HG03442 (cell line): ENCODE measurements around the gene PDE2A.
"Not testable (repeated sequence)": the region's sequence is repeated elsewhere in the genome, so short reads cannot be mapped to it uniquely, and the experiment has no call there.

Source experiments
- ATAC-seq: cut with Tn5 transposase; IDR thresholded peaks from one replicate; pipeline ENCODE4 v1.9.1; 2021; ENCODE audit warnings: mild to moderate bottlenecking, moderate library complexity; ENCODE audit not compliant: unreplicated experiment

The PDE2A gene

GRCh38 chr11:72556433-72556832 lies 117.8 kb downstream of the PDE2A start:
- no peak for ATAC-seq

GRCh38 chr11:72555014-72555522 lies 119.2 kb downstream of the PDE2A start:
- ATAC-seq, result not testable (repeated sequence)

GRCh38 chr11:72553706-72554105 lies 120.5 kb downstream of the PDE2A start:
- no peak for ATAC-seq

- no peak for ATAC-seq
These were observed 121.8 kb downstream of the PDE2A start for GRCh38 chr11:72552399-72552910.

- ATAC-seq, result no peak
These were observed 122.7 kb downstream of the PDE2A start for GRCh38 chr11:72551571-72551970.

GRCh38 chr11:72548463-72548862 lies 125.8 kb downstream of the PDE2A start:
- ATAC-seq, result no peak

- no peak for ATAC-seq
These were observed 127.4 kb downstream of the PDE2A start for GRCh38 chr11:72546866-72547265.

DNA sequence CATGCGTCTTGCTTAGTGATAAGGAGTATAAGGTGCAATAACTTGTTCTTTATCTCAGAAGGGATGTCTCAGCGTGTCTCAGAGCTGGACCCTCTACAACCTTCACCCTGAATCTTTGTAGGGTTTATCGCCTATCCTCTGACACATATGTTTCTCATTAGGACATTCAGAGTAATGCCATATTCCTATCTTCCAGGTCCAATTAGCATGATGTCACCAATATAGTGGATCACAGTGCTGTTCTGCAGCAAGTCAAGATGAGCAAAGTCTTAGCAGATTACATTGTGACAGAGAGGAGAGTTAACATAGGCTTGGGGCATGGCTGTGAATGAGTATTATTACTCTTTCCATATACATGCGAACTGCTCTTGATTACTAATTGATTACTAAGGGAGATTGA lies 129.6 kb downstream of the PDE2A start:
- no peak for ATAC-seq

- ATAC-seq, result no peak
These were observed 130.2 kb downstream of the PDE2A start for GRCh38 chr11:72543849-72544542.

DNA sequence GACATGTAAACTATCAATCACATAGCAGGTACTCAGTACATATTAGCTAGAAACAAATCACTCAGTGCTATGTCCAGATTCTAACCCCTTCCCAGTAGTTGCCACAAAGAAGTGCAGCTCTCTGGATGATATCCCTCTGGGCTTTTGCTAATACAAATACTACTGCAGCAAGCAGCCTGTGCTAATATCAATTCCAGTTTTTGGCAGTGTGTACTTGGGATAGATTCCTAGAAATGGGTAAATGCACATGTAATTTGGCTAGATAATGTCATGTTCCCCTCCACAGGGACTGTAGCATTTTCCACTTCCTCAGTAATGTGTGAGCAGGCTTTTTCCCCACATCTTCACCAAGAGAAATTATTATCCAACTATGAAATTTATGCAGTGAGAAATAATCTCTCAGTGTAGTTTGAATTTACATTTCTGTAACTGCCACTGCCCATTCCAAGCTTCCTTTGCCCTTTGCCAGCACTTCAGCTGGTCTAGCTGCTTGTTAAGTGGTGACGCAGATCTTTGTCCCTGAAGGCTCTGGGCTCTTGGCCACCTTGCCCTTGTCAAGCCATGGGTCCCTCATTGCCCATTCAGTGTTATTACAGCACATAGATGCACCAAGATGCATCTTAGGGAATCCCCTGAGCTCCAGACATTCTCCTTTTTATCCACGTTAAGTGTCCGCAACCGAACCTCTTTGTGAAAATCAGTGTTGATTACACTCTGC lies 132.8 kb downstream of the PDE2A start:
- ATAC-seq, result no peak

- no peak for ATAC-seq
These were observed 137.2 kb downstream of the PDE2A start for GRCh38 chr11:72537051-72537450.

GRCh38 chr11:72535194-72535547 lies 139.1 kb downstream of the PDE2A start:
- no peak for ATAC-seq

GRCh38 chr11:72534371-72535193 lies 139.6 kb downstream of the PDE2A start:
- ATAC-seq, result no peak

GRCh38 chr11:72529068-72529467 lies 145.2 kb downstream of the PDE2A start:
- no peak for ATAC-seq

DNA sequence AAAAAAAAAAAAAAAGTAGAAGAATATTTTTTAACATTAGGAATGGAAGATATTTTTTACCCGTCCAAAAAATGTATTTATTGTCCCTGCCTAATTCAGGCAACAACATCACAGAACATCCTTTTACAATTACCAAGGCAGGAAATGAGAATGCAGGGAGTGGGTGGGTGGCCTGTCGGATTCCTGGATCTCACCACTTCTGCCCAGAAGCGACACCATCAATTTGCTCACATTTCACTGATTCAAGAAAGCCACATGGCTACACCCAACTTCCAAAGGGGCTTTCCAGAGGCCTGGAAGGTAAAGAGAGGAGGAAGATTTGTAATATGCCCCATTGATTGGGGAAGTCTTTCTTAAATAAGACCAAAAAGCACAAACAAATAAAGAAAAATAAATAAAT lies 146.1 kb downstream of the PDE2A start:
- no peak for ATAC-seq
